Thymus (tissue), 11 donors: Measurements from ENCODE around the gene MYG1. TPM values are rescaled to one million over a fixed set of nuclear protein-coding genes. Genes with fewer than 3 reads are reported as not detected.

Source experiments
- DNase-seq, 9 donors: peaks; one replicate each; pipeline ENCODE4 v3.0.0-alpha.2; 2013; ENCODE audit warnings: low spot score in 9 of 9, low read depth in 6 of 9, missing footprints in 1 of 9
- H3K27ac ChIP-seq, 2 donors: one replicate each; pipeline ENCODE4 v1.5.1; 2013; ENCODE audit warnings: control low read depth in 1 of 2, low read depth in 1 of 2, low read length in 1 of 2, mild to moderate bottlenecking in 1 of 2, moderate library complexity in 1 of 2
- H3K27me3 ChIP-seq, 2 donors: one replicate each; pipeline ENCODE4 v1.5.1; 2013; ENCODE audit warnings: low read length in 1 of 2; ENCODE audit not compliant: control insufficient read depth in 2 of 2, insufficient read depth in 1 of 2
- H3K36me3 ChIP-seq, 2 donors: one replicate each; pipeline ENCODE4 v1.5.1; 2013; ENCODE audit warnings: low read length in 1 of 2, mild to moderate bottlenecking in 1 of 2, moderate library complexity in 1 of 2; ENCODE audit not compliant: control insufficient read depth in 2 of 2, insufficient read depth in 2 of 2
- H3K4me1 ChIP-seq, 2 donors: one replicate each; pipeline ENCODE4 v1.5.1; 2013; ENCODE audit warnings: low read length in 2 of 2; ENCODE audit not compliant: control insufficient read depth in 2 of 2, insufficient read depth in 2 of 2
- H3K4me3 ChIP-seq, 2 donors: one replicate each; pipeline ENCODE4 v1.5.1; 2013; ENCODE audit warnings: low read length in 2 of 2, control low read depth in 1 of 2, mild to moderate bottlenecking in 1 of 2
- H3K9me3 ChIP-seq, 2 donors: one replicate each; pipeline ENCODE4 v1.5.1; 2013; ENCODE audit warnings: low read length in 1 of 2, mild to moderate bottlenecking in 1 of 2; ENCODE audit not compliant: control insufficient read depth in 2 of 2, insufficient read depth in 1 of 2
- WGBS: extraction: QIAGEN DNeasy Blood & Tissue Kit; methylation state at CpG from one replicate; pipeline ENCODE4 v1.1.7; 2013; 5-methylcytosine and 5-hydroxymethylcytosine counted together
- polyA plus RNA-seq: library from polyadenylated mRNA; stranded (reverse); fragments of 200-250 nt; gene quantifications from one replicate; pipeline ENCODE4 v1.2.3, GENCODE V29; 2013
- total RNA-seq: library from RNA; stranded (reverse); fragments of 120-200 nt; gene quantifications from one replicate; pipeline ENCODE4 v1.2.4, GENCODE V29; 2013
- donor health status: healthy.

The MYG1 gene
- total and polyA plus RNA-seq, 2 donors, result 53.0 to 57.9 TPM

GRCh38 chr12:53277981-53278380 is 21.5 kb upstream of the MYG1 start:
- no peak overlapping the region for H3K27ac ChIP-seq
- WGBS, result 98% methylated on average over 9 of the region's 9 CpGs
- DNase-seq, result no peak
- H3K27me3 ChIP-seq, result no peaks in the 10 kb centered on the region
- H3K9me3 ChIP-seq, result no peaks in the 10 kb centered on the region
- no peak overlapping the region for H3K4me3 ChIP-seq
- no peaks in the 10 kb centered on the region for H3K4me1 ChIP-seq
- H3K36me3 ChIP-seq, result peaks cover 69 to 79% of the 10 kb centered on the region in 2 donors

GRCh38 chr12:53279283-53279869 is 20.1 kb upstream of the MYG1 start:
- Histone ChIP-seq H3K27me3 (no peaks in the 10 kb centered on the region), H3K4me1 (no peaks in the 10 kb centered on the region), H3K4me3 (no peak overlapping the region), H3K36me3 (peaks cover 79 to 86% of the 10 kb centered on the region in 2 donors), H3K27ac (no peak overlapping the region), H3K9me3 (no peaks in the 10 kb centered on the region)
- no peak for DNase-seq
- 96% methylated on average over 3 of the region's 3 CpGs for WGBS

- Histone ChIP-seq H3K4me1 (no peaks in the 10 kb centered on the region), H3K36me3 (peaks cover 77 to 85% of the 10 kb centered on the region in 2 donors), H3K27ac (no peak overlapping the region), H3K9me3 (no peaks in the 10 kb centered on the region), H3K4me3 (no peak overlapping the region), H3K27me3 (no peaks in the 10 kb centered on the region)
- no peak for DNase-seq
- WGBS, result 97% methylated on average over 9 of the region's 9 CpGs
Observed at GRCh38 chr12:53279888-53280498, 19.5 kb upstream of the MYG1 start.

GRCh38 chr12:53286448-53286847 is 13.0 kb upstream of the MYG1 start:
- no peaks in the 10 kb centered on the region for H3K4me1 ChIP-seq
- H3K27ac ChIP-seq, result no peak overlapping the region
- 98% methylated on average over 9 of the region's 9 CpGs for WGBS
- peaks cover 77 to 86% of the 10 kb centered on the region in 2 donors for H3K36me3 ChIP-seq
- no peaks in the 10 kb centered on the region for H3K27me3 ChIP-seq
- no peak for DNase-seq
- no peaks in the 10 kb centered on the region for H3K9me3 ChIP-seq
- H3K4me3 ChIP-seq, result no peak overlapping the region

GRCh38 chr12:53287741-53288216 is 11.7 kb upstream of the MYG1 start:
- Histone ChIP-seq H3K9me3 (no peaks in the 10 kb centered on the region), H3K27ac (no peak overlapping the region), H3K36me3 (peaks cover 76 to 88% of the 10 kb centered on the region in 2 donors), H3K4me1 (no peaks in the 10 kb centered on the region), H3K4me3 (no peak overlapping the region), H3K27me3 (no peaks in the 10 kb centered on the region)
- DNase-seq, result peak in 7 of 9 donors; percentile 39 to 82 (median 59)
- 97% methylated on average over 11 of the region's 11 CpGs for WGBS

- Histone ChIP-seq H3K36me3 (peaks cover 76 to 88% of the 10 kb centered on the region in 2 donors), H3K4me3 (no peak overlapping the region), H3K4me1 (no peaks in the 10 kb centered on the region), H3K27ac (no peak overlapping the region), H3K27me3 (no peaks in the 10 kb centered on the region), H3K9me3 (no peaks in the 10 kb centered on the region)
- WGBS, result 99% methylated on average over 6 of the region's 6 CpGs
- DNase-seq, result no peak
Observed at GRCh38 chr12:53288322-53288721, 11.2 kb upstream of the MYG1 start.

GRCh38 chr12:53289891-53290290 is 9.6 kb upstream of the MYG1 start:
- Histone ChIP-seq H3K27me3 (no peaks in the 10 kb centered on the region), H3K4me1 (peaks cover 2 to 3% of the 10 kb centered on the region in 2 donors), H3K9me3 (no peaks in the 10 kb centered on the region), H3K4me3 (no peak overlapping the region), H3K36me3 (peaks cover 63 to 77% of the 10 kb centered on the region in 2 donors), H3K27ac (no peak overlapping the region)
- 96% methylated on average over 4 of the region's 4 CpGs for WGBS
- DNase-seq, result no peak

- Histone ChIP-seq H3K36me3 (peaks cover 59 to 72% of the 10 kb centered on the region in 2 donors), H3K27ac (no peak overlapping the region), H3K9me3 (no peaks in the 10 kb centered on the region), H3K27me3 (no peaks in the 10 kb centered on the region), H3K4me3 (no peak overlapping the region), H3K4me1 (peaks cover 4 to 7% of the 10 kb centered on the region in 2 donors)
- no peak for DNase-seq
- 98% methylated on average over 9 of the region's 9 CpGs for WGBS
Observed at GRCh38 chr12:53290661-53291060, 8.8 kb upstream of the MYG1 start.

GRCh38 chr12:53292426-53292825 is 7.1 kb upstream of the MYG1 start:
- no peak overlapping the region for H3K27ac ChIP-seq
- peaks cover 52 to 62% of the 10 kb centered on the region in 2 donors for H3K36me3 ChIP-seq
- H3K4me1 ChIP-seq, result peaks cover 7 to 14% of the 10 kb centered on the region in 2 donors
- no peaks in the 10 kb centered on the region for H3K9me3 ChIP-seq
- H3K27me3 ChIP-seq, result no peaks in the 10 kb centered on the region
- DNase-seq, result no peak
- no peak overlapping the region for H3K4me3 ChIP-seq
